ENCODE data around the gene NUDT9. TPM values are rescaled to one million over a fixed set of nuclear protein-coding genes. Genes with fewer than 3 reads are reported as not detected.
"Not testable (repeated sequence)": the region's sequence is repeated elsewhere in the genome, so short reads cannot be mapped to it uniquely, and the experiment has no call there.

NUDT9 gene
- total RNA-seq, 1 experiment from 2014 or later = 16.8 TPM

DNA sequence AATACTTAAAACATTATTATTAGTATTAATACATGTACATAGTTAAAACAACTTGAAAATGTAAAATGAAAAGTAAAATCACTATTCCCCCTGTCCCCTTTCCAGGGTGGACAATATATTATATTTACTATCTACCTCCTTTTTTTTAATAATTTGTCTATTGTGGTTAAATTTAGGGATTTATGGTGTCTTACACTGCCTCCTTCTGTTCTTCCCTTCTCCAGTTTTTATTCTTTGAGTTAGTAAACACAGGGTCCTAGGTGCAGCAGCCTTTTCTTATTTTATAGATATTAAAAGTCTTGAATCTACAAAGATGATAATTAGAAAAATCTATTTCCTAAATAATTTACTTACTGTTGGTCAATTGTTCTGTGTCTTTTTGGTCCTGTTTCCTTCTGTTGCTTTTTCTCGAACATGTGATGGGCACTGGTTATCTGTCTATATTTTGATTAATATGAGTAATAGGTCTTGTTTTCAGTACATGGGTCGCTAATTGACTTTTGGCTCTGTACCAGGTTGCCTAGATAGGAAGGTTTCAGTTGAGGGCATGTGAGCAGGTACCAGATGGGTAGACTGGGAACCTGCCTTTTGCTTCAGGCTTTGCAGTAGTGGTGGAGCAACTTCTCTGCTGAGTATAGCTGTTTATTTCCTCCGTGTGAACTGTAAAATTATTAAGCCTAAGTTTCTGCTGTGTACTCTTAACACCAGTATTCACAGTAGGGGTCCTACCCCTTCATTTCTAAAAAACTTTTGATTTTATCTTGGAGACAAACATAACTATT lies 1.1 kb downstream of the NUDT9 start:
- H3K36me3 Mint-ChIP-seq (ENCODE audit: insufficient read depth, unreplicated experiment) = peaks cover 12% of the 10 kb centered on the region
- H3K27me3 Mint-ChIP-seq (ENCODE audit: unreplicated experiment) = no peaks in the 10 kb centered on the region
- DNase-seq = no peak
- no peaks in the 10 kb centered on the region for H3K9me3 Mint-ChIP-seq (ENCODE audit: low read depth, unreplicated experiment)
- peak overlapping the region; percentile 98 for H3K4me3 Mint-ChIP-seq (ENCODE audit: low read depth, unreplicated experiment)
- TF ChIP-seq CTCF (IDR thresholded peaks at IDR 0.05; ENCODE audit: unreplicated experiment) = no peak
- intact Hi-C loops (cut with micrococcal nuclease; ENCODE audit: unreplicated experiment) = loop anchor here (5.0 kb wide), 1 partner anchor 36 kb away; no protein-coding TSS in a partner anchor
- no peaks in the 10 kb centered on the region for H3K4me1 Mint-ChIP-seq (ENCODE audit: low read depth, unreplicated experiment)
- CTCF ChIA-PET = interaction anchor here (0.7 to 1.4 kb wide), 2 partner anchors 35 to 205 kb away, joined by 4 read pairs; no protein-coding TSS in a partner anchor
- BruUV-seq (replicated peaks) = no TSS peak
- peak overlapping the region; percentile 90 for H3K27ac Mint-ChIP-seq (ENCODE audit: unreplicated experiment)

- not testable (repeated sequence) for H3K9me3 Mint-ChIP-seq (ENCODE audit: low read depth, unreplicated experiment); H3K4me1 Mint-ChIP-seq (ENCODE audit: low read depth, unreplicated experiment); H3K27me3 Mint-ChIP-seq (ENCODE audit: unreplicated experiment); DNase-seq; BruUV-seq (replicated peaks); H3K27ac Mint-ChIP-seq (ENCODE audit: unreplicated experiment)
- peak overlapping the region; percentile 98 for H3K4me3 Mint-ChIP-seq (ENCODE audit: low read depth, unreplicated experiment)
- CTCF ChIA-PET = interaction anchor here (0.7 kb wide), 1 partner anchor 205 kb away, joined by 4 read pairs; no protein-coding TSS in a partner anchor
- intact Hi-C loops (cut with micrococcal nuclease; ENCODE audit: unreplicated experiment) = loop anchor here (5.0 kb wide), 1 partner anchor 37 kb away; no protein-coding TSS in a partner anchor
- H3K36me3 Mint-ChIP-seq (ENCODE audit: insufficient read depth, unreplicated experiment) = peaks cover 12% of the 10 kb centered on the region
These were observed 1.7 kb downstream of the NUDT9 start for GRCh38 chr4:87424099-87424543.

DNA sequence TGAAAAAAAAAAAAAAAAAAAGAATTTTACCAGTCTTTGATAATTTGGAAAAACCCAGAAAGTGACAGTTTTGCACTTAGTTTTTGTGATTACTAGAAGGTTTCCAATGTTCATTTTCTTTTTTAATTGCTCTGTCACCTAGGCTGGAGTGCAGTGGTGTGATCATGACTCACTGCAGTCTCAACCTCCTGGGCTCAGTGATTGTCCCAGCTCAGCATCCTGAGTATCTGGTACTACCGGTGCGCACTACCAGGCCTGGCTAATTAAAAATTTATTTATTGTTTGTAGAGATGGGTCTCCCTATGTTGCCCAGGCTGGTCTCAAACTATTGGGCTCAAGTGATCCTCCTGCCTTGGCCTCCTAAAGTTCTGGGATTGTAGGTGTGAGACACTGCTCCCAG lies 3.3 kb downstream of the NUDT9 start:
- intact Hi-C loops (cut with micrococcal nuclease; ENCODE audit: unreplicated experiment) = no loop called here
- Mint-ChIP-seq H3K4me3 (ENCODE audit: low read depth, unreplicated experiment) (no peak overlapping the region), H3K36me3 (ENCODE audit: insufficient read depth, unreplicated experiment) (peaks cover 12% of the 10 kb centered on the region), H3K9me3 (ENCODE audit: low read depth, unreplicated experiment) (no peaks in the 10 kb centered on the region), H3K27ac (ENCODE audit: unreplicated experiment) (no peak overlapping the region), H3K27me3 (ENCODE audit: unreplicated experiment) (no peaks in the 10 kb centered on the region), H3K4me1 (ENCODE audit: low read depth, unreplicated experiment) (no peaks in the 10 kb centered on the region)
- no peak for DNase-seq
- TF ChIP-seq CTCF (IDR thresholded peaks at IDR 0.05; ENCODE audit: unreplicated experiment) = no peak
- no TSS peak for BruUV-seq (replicated peaks)
- CTCF ChIA-PET = no interaction called here

DNA sequence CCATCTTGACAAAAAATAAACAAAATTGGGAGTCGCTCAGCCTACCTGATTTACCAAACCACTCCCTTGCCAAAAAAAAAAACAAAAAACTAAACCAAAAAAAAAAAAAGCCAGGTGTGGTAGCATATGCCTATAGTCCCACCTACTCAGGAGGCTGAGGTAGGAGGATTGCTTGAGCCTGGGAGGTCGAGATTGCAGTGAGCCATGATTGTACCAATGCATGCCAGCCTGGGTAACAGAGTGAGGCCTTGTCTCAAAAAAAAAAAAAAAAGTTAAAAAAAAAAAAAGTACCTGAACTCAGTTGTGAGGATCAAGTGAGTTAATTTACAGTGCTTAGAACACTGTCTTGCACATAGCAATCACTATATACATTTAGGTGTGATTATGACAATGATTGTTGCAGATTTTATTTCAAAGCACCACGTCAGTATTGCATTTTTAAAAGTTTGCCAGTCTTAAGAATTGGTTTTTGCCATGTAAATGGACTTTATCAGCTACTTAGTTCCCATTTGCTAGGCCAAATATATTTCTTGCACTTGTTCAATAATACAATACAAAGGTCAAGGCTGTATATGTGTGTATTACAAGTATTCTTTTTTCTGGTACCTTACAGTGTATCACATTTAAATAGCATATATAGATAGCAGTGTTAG lies 4.6 kb downstream of the NUDT9 start:
- Mint-ChIP-seq H3K27ac (ENCODE audit: unreplicated experiment) (no peak overlapping the region), H3K4me3 (ENCODE audit: low read depth, unreplicated experiment) (no peak overlapping the region), H3K27me3 (ENCODE audit: unreplicated experiment) (no peaks in the 10 kb centered on the region), H3K9me3 (ENCODE audit: low read depth, unreplicated experiment) (no peaks in the 10 kb centered on the region), H3K4me1 (ENCODE audit: low read depth, unreplicated experiment) (no peaks in the 10 kb centered on the region), H3K36me3 (ENCODE audit: insufficient read depth, unreplicated experiment) (peaks cover 11% of the 10 kb centered on the region)
- intact Hi-C loops (cut with micrococcal nuclease; ENCODE audit: unreplicated experiment) = no loop called here
- DNase-seq = no peak
- TF ChIP-seq CTCF (IDR thresholded peaks at IDR 0.05; ENCODE audit: unreplicated experiment) = no peak
- no TSS peak for BruUV-seq (replicated peaks)
- CTCF ChIA-PET = no interaction called here
